Brain microvascular endothelial cell (primary cell): Measurements from ENCODE around the gene ZKSCAN4.

ENCODE experiments used
- DNase-seq: peaks from one replicate; pipeline ENCODE4 v3.0.0-alpha.2; 2020
- H3K27ac ChIP-seq: fragments of 250-450 bp; sonication (Bioruptor Pico); 2 replicates; pipeline ENCODE4 v1.5.1; 2020; ENCODE audit warnings: mild to moderate bottlenecking, moderate library complexity
- H3K27me3 ChIP-seq: fragments of 250-450 bp; sonication (Bioruptor Pico); replicated peaks from 2 replicates; pipeline ENCODE4 v1.5.1; 2020; ENCODE audit warnings: mild to moderate bottlenecking
- H3K36me3 ChIP-seq: fragments of 250-450 bp; sonication (Bioruptor Pico); replicated peaks from 2 replicates; pipeline ENCODE4 v1.5.1; 2020; ENCODE audit warnings: mild to moderate bottlenecking
- H3K4me3 ChIP-seq: 2 replicates; pipeline ENCODE4 v1.5.1; 2011; ENCODE audit warnings: low read depth, mild to moderate bottlenecking, control low read depth, low read length, moderate library complexity
- in situ Hi-C: cut with HindIII; loops from 2 replicates; pipeline ENCODE4 v1.10.0; 2017; ENCODE audit warnings: low sequenced_read_pairs, low pct_ligation_motif_present
- TF ChIP-seq, protein P1 (sequence below): IDR thresholded peaks from 2 replicates; pipeline ENCODE4 v1.5.1; 2011; ENCODE audit warnings: low read depth, mild to moderate bottlenecking, moderate library complexity, low read length, control low read depth, inconsistent platforms; ENCODE audit errors: missing control alignments

Gene ZKSCAN4

DNA sequence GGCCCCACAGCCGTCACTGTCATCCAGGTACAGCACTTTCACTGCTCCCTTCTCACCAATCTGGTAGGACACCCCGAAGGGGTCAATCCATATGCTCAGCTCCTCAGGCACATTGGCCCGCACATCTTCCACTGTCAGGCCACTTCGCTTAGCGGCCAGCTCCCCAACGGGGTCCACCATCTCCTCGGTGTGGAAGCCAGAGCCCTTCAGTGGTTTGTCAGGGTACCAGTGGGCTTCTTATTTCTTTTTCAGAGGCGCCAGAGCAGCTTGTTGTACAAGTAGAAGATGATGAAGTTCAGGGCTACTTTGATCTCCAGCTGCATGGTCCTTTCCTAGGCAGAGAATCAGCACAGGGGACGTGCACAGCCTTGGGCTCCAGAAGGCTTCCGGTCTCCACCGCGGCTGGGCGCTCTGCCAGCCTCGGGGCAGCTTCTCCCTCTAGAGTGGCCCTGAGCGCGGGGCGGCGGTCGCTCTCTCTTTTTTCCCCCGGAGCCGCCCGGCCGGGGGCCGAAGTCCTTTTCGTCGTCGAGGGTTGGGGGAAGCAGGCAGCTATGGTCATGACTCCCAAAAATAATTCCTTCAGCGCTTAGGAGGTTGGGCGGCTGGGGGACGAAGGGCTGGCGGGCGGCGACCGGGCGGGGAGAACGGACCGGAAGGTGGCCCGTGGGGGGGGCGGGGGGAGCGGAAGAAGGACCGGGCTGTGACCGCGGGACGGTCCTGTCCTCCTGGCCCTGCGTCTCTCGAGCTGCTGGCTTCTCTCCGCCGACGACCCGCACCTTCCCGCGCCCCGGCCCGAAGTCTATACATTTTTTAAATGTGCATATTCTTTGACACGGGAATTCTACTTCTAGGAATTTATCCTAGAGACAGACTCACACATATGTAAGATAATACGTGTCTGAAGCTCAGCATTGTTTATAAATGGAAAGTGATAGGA is 33.5 kb downstream of the ZKSCAN4 start:
- peak; percentile 37 for DNase-seq
- Histone ChIP-seq H3K27me3 (no peaks in the 10 kb centered on the region), H3K27ac (no peak overlapping the region), H3K4me3 (peak overlapping the region; percentile 60), H3K36me3 (no peaks in the 10 kb centered on the region)
- TF ChIP-seq, protein P1, sequence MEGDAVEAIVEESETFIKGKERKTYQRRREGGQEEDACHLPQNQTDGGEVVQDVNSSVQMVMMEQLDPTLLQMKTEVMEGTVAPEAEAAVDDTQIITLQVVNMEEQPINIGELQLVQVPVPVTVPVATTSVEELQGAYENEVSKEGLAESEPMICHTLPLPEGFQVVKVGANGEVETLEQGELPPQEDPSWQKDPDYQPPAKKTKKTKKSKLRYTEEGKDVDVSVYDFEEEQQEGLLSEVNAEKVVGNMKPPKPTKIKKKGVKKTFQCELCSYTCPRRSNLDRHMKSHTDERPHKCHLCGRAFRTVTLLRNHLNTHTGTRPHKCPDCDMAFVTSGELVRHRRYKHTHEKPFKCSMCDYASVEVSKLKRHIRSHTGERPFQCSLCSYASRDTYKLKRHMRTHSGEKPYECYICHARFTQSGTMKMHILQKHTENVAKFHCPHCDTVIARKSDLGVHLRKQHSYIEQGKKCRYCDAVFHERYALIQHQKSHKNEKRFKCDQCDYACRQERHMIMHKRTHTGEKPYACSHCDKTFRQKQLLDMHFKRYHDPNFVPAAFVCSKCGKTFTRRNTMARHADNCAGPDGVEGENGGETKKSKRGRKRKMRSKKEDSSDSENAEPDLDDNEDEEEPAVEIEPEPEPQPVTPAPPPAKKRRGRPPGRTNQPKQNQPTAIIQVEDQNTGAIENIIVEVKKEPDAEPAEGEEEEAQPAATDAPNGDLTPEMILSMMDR = no peak
- in situ Hi-C loops = no loop called here

DNA sequence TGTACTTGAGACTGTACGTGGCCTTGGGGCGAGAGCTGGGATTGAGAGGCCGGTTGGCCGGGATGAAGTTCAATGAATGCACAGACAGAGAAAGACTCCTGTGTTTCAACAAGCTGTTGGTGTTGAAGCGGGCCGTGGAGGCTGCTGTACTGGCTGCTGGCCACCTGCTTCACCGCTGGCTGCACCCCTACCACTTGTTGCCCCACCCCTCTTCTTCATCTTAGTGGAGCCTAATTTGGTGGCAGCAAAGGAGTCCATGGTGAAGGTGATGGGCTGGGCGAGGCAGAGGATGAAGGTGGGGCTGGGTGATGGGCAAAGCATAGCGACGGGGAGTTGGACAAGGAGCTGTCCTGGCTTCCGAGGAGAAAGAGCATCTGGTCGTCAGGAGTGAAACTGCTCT is 34.2 kb downstream of the ZKSCAN4 start:
- Histone ChIP-seq H3K27ac (no peak overlapping the region), H3K27me3 (no peaks in the 10 kb centered on the region), H3K36me3 (no peaks in the 10 kb centered on the region), H3K4me3 (no peak overlapping the region)
- in situ Hi-C loops = no loop called here
- TF ChIP-seq, protein P1 = no peak
- DNase-seq = no peak

DNA sequence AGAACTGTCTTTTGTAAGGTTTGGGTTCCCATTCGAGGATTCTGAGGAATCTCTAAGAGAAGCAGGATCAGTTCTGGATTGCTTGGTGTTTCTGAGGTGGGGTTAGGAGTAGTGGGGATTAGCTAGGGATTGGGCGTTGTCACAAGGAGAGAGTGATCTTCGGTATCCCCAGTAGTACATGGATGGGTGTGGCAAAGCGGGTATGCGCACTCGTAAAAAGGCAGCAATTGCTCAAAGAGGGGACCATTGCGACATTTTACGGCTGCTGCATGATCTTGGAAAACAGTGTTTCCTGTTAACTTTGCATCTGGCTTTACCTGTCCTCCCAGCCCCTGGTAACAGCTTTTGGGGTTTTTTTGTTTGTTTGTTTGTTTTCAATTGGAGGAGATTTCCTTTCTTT is 36.6 kb downstream of the ZKSCAN4 start:
- no peak overlapping the region for H3K27ac ChIP-seq
- in situ Hi-C loops = no loop called here
- H3K4me3 ChIP-seq = peak overlapping the region; percentile 12
- no peaks in the 10 kb centered on the region for H3K27me3 ChIP-seq
- H3K36me3 ChIP-seq = no peaks in the 10 kb centered on the region
- no peak for DNase-seq
- TF ChIP-seq, protein P1 = no peak

DNA sequence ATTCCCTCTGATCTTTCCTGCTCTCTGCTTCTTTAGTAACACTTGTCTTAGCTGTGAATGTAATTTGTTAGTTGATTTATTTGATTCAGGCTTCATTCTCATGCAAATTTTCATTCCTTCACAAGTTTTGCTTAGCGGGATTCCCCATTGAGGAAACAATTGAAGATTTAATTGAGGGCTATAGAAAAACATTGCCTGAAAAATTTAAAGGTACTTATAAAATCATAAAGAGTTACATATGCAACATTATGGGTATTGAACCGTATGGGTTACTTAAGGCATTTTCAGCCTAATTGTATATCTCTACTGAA is 38.9 kb downstream of the ZKSCAN4 start:
- TF ChIP-seq, protein P1 = no peak
- no peak overlapping the region for H3K27ac ChIP-seq
- H3K27me3 ChIP-seq = peaks cover 5% of the 10 kb centered on the region
- DNase-seq = no peak
- no peaks in the 10 kb centered on the region for H3K36me3 ChIP-seq
- peak overlapping the region; percentile 66 for H3K4me3 ChIP-seq
- in situ Hi-C loops = no loop called here

DNA sequence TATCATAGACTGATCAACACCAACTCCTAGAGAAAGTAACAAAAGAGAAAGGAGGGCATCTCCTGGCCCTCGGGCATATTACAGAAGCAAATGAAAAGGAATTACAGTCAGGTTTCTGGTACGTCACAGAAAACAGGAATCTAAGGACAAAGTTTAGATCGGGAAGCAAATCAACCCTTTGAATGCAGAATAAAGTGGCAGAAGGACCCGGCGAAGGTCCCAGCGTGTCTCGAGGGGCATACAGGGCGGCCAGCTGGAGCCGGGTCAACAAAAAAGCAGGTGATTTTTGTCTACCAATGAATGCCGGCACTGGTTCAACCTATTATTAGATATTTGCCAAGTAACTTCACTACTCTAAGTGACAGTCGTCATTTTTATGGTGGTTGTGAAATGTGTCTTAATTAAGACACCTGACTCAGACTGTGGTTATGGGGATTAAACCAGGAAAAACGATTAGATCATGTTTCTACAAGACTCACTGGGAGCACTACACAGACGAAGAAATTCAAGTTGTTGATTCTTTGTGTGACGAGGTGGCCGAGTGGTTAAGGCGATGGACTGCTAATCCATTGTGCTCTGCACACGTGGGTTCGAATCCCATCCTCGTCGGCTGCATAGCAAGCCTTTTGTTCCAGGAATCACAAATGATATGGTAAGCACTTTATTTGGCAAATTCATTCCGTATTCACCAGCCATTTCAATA is 39.4 kb downstream of the ZKSCAN4 start:
- peak; percentile 85 for DNase-seq
- Histone ChIP-seq H3K36me3 (no peaks in the 10 kb centered on the region), H3K27me3 (peaks cover 5% of the 10 kb centered on the region), H3K4me3 (peak overlapping the region; percentile 66), H3K27ac (no peak overlapping the region)
- in situ Hi-C loops = no loop called here
- TF ChIP-seq, protein P1 = peak; percentile 30
